Testis (tissue), 2 donors: ENCODE results near the gene CACNA1I.

Experiments used
- CTCF ChIP-seq, 3 experiments: fragments of 450-650 bp in 2 of 3; fragments of 200-600 bp in 1 of 3; sonication (generic) in 1 of 3; IDR thresholded peaks; one replicate each; pipeline ENCODE4 v1.5.1; 2016 to 2019; ENCODE audit warnings: antibody characterized with exemption in 3 of 3, mild to moderate bottlenecking in 2 of 3, moderate library complexity in 1 of 3
- POLR2A ChIP-seq: fragments of 450-650 bp; IDR thresholded peaks from one replicate; pipeline ENCODE4 v1.6.1; 2017; ENCODE audit warnings: antibody characterized with exemption, mild to moderate bottlenecking, moderate library complexity

- no peak for TF ChIP-seq CTCF (IDR thresholded peaks at IDR 0.05)
- no peak for TF ChIP-seq POLR2A
These were observed 24.9 kb upstream of the CACNA1I start for GRCh38 chr22:39545386-39546365.
